GM12891 (cell line): Measurements from ENCODE around the gene KCNQ1OT1.

Source experiments
- POLR2A ChIP-seq: IDR thresholded peaks from 2 replicates; pipeline ENCODE4 v1.6.1; 2011; ENCODE audit warnings: low read depth, low read length, control low read depth
- SPI1 ChIP-seq: IDR thresholded peaks from 2 replicates; pipeline ENCODE4 v1.6.1; 2011; ENCODE audit warnings: low read depth, low read length, control low read depth
- TAF1 ChIP-seq: IDR thresholded peaks from 2 replicates; pipeline ENCODE4 v1.6.1; 2011; ENCODE audit warnings: low read depth, low read length, control low read depth

DNA sequence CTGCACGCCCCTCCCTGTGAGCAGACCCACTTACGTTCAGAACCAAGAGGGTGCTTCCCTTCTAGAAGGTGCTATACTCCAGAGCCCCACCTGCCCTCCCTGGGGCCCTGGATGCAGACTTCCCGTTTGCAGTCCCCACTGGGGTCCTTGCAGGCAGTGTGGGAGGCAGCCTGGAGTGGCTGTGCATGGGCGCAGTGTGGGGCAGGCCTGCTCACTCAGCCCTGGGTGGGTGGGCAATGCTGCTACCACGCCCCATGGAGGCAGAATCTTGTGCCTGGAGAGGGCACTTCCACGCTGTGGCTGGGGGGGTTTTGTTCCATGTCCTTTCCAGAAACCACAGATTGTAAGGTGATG, 116.2 kb downstream of the KCNQ1OT1 start:
- no peak for TF ChIP-seq POLR2A
- no peak for TF ChIP-seq SPI1
- TF ChIP-seq TAF1, result no peak
